ENCODE data around the gene PPM1H. TPM values are rescaled to one million over a fixed set of nuclear protein-coding genes. Genes with fewer than 3 reads are reported as not detected.

PPM1H gene
- total and polyA plus RNA-seq, 2 of the 8 experiments (the other 6 are each of a cell fraction or from before 2014, with no cell fraction given): 16.4 to 36.1 TPM

DNA sequence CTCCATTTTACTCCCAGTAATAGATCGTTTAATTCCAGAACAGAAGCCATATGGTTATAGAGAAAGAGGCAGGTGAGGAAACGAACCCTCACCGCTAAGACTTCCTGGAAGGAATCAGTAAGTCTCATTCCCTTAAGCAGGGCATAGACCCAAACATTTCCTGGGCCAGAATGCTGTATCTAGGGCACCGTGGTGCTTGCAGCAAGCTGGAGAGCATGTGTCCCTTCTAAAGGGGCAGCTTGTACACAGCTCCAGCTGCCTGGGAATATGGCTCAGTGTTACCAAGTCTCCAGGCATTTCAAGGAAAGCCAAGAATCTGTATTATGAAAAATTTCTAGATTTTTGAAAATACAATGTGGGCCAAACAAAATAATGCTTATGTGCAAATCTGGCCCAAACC lies 73.4 kb downstream of the PPM1H start:
- H3K14ac ChIP-seq (ENCODE audit: insufficient read length): no peak overlapping the region
- no peak overlapping the region for H4K91ac ChIP-seq (replicated peaks; ENCODE audit: insufficient read length, low read length)
- no peak overlapping the region for H4K8ac ChIP-seq (ENCODE audit: extremely low read depth, insufficient read depth, low read length)
- H3K4ac ChIP-seq (replicated peaks; ENCODE audit: insufficient read length, low read depth, low read length): no peak overlapping the region
- DNase-seq (ENCODE audit: low read depth in 1 of 2, low spot score in 2 of 2) (no peak), FAIRE-seq (no peak)
- no peak overlapping the region for H3K4me3 ChIP-seq (ENCODE audit: extremely low read depth in 1 of 4, insufficient read depth in 2 of 4, low read depth in 3 of 4, low read length in 4 of 4)
- no peak overlapping the region for H3K56ac ChIP-seq (replicated peaks; ENCODE audit: insufficient read length, low read depth, low read length)
- no peak overlapping the region for H3K9ac ChIP-seq (replicated peaks in 1 of 4; ENCODE audit: extremely low read depth in 1 of 4, low read depth in 3 of 4, low read length in 3 of 4)
- peaks cover 0 to 8% of the 10 kb centered on the region in 2 experiments for H4K20me1 ChIP-seq (replicated peaks in 1 of 2; ENCODE audit: control insufficient read depth in 1 of 2, insufficient read depth in 2 of 2, low read length in 2 of 2)
- peaks cover 0 to 36% of the 10 kb centered on the region in 2 experiments; a peak in 2 of 4 replicates for H3K79me2 ChIP-seq (ENCODE audit: control insufficient read depth in 1 of 2, insufficient read depth in 2 of 2, low read length in 2 of 2)
- no peak for TF ChIP-seq SP4 (IDR thresholded peaks at IDR 0.05; ENCODE audit: low read length)
- TF ChIP-seq BRCA1 (IDR thresholded peaks at IDR 0.05; ENCODE audit: low read depth, low read length): no peak
- TF ChIP-seq ASH2L (IDR thresholded peaks at IDR 0.05; ENCODE audit: low read length): no peak
- TF ChIP-seq, protein P1, sequence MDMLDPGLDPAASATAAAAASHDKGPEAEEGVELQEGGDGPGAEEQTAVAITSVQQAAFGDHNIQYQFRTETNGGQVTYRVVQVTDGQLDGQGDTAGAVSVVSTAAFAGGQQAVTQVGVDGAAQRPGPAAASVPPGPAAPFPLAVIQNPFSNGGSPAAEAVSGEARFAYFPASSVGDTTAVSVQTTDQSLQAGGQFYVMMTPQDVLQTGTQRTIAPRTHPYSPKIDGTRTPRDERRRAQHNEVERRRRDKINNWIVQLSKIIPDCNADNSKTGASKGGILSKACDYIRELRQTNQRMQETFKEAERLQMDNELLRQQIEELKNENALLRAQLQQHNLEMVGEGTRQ (IDR thresholded peaks at IDR 0.05; ENCODE audit: low read length): no peak
- no peak for TF ChIP-seq RBBP5 (IDR thresholded peaks at IDR 0.05; ENCODE audit: borderline replicate concordance, low read depth, low read length)
- no peak for TF ChIP-seq GTF2F1 (IDR thresholded peaks at IDR 0.05; ENCODE audit: borderline replicate concordance, low read depth, low read length)
- H3K9me3 ChIP-seq (ENCODE audit: insufficient read depth in 2 of 2, low read depth in 1 of 2, low read length in 1 of 2): no peaks in the 10 kb centered on the region
- no peak overlapping the region for H2BK20ac ChIP-seq (ENCODE audit: low read length)
- H2BK12ac ChIP-seq (ENCODE audit: low read depth, low read length): no peak overlapping the region
- H3K79me1 ChIP-seq (ENCODE audit: low read depth, low read length): peaks cover 4% of the 10 kb centered on the region; the same call in 1 of the 2 replicates
- no peak overlapping the region for H4K5ac ChIP-seq (ENCODE audit: insufficient read length, low read depth, low read length)
- no peak overlapping the region for H3K4me2 ChIP-seq (ENCODE audit: insufficient read depth in 1 of 2, low read depth in 2 of 2, low read length in 2 of 2)
- H2BK15ac ChIP-seq (ENCODE audit: low read length): no peak overlapping the region
- H3K4me1 ChIP-seq (replicated peaks in 1 of 4; ENCODE audit: control insufficient read depth in 3 of 4, insufficient read depth in 4 of 4, low read length in 3 of 4): peaks cover 6 to 24% (median 14%) of the 10 kb centered on the region in 4 experiments; a peak in 6 of 7 replicates
- ChIA-PET POLR2A (ENCODE audit: partially characterized antibody) (no interaction called here), CTCF (ENCODE audit: partially characterized antibody) (no interaction called here)
- no peak overlapping the region for H2BK5ac ChIP-seq (ENCODE audit: low read depth, low read length)
- no peaks in the 10 kb centered on the region for H3K36me3 ChIP-seq (ENCODE audit: control insufficient read depth in 2 of 4, insufficient read depth in 4 of 4, low read length in 3 of 4)
- H2BK120ac ChIP-seq (replicated peaks; ENCODE audit: low read depth, low read length): no peak overlapping the region
- no peaks in the 10 kb centered on the region for H3K23me2 ChIP-seq (ENCODE audit: low read depth, low read length)
- no peak overlapping the region for H3K23ac ChIP-seq (ENCODE audit: insufficient read length)
- no peak overlapping the region for H3K18ac ChIP-seq (ENCODE audit: extremely low read depth, low read length)
- no peak overlapping the region for H2AFZ ChIP-seq (ENCODE audit: low read length)
- no peak overlapping the region for H3K27ac ChIP-seq (ENCODE audit: low read depth, low read length)
- H2AK5ac ChIP-seq (ENCODE audit: low read depth, low read length): no peak overlapping the region
- WGBS, 2 experiments (ENCODE audit: extremely low coverage in 1 of 2, insufficient coverage in 1 of 2, insufficient read length in 1 of 2, insufficient replicate concordance in 2 of 2, low coverage in 1 of 2, low lambda C conversion rate in 2 of 2, missing lambda C conversion rate in 1 of 2): 82% methylated on average over 4 of the region's 4 CpGs; no CpG with 5 or more reads in 1 of the 2 experiments
- no peaks in the 10 kb centered on the region for H3K27me3 ChIP-seq (replicated peaks in 1 of 4; ENCODE audit: control insufficient read depth in 3 of 4, extremely low read depth in 1 of 4, insufficient read depth in 3 of 4, low read length in 3 of 4)
